ENCODE results near the gene KCNMA1. TPM values are rescaled to one million over a fixed set of nuclear protein-coding genes. Genes with fewer than 3 reads are reported as not detected.

Gene KCNMA1
- total RNA-seq, 1 experiment from 2014 or later: 0.49 TPM

GRCh38 chr10:77197544-77197943, 440.1 kb downstream of the KCNMA1 start:
- H3K27ac ChIP-seq (ENCODE audit: low read depth, low read length): no peak overlapping the region

More at GRCh38 chr10:77197544-77197943, 440.1 kb downstream of the KCNMA1 start:
- Histone ChIP-seq H3K9me2 (ENCODE audit: insufficient read depth) (no peaks in the 10 kb centered on the region), H4K20me1 (ENCODE audit: insufficient read depth) (no peaks in the 10 kb centered on the region), H3K36me3 (ENCODE audit: control insufficient read depth in 1 of 2, insufficient read depth in 2 of 2, low read length in 2 of 2) (no peaks in the 10 kb centered on the region), H3K4me2 (ENCODE audit: low read length) (no peak overlapping the region), H3K4me1 (ENCODE audit: control insufficient read depth in 1 of 2, insufficient read depth in 2 of 2, low read length in 2 of 2) (no peaks in the 10 kb centered on the region), H3K9me3 (ENCODE audit: control insufficient read depth in 1 of 2, insufficient read depth in 1 of 2, low read depth in 1 of 2, low read length in 2 of 2) (no peaks in the 10 kb centered on the region), H3K27me3 (ENCODE audit: insufficient read depth, low read length) (peaks cover 85% of the 10 kb centered on the region), H3K4me3 (replicated peaks in 1 of 2; ENCODE audit: low read depth in 1 of 2, low read length in 2 of 2) (no peak overlapping the region), H3K79me2 (ENCODE audit: insufficient read depth, low read length) (no peaks in the 10 kb centered on the region), H2AFZ (ENCODE audit: low read depth, low read length, poor library complexity, severe bottlenecking) (no peak overlapping the region), H3K9ac (ENCODE audit: low read length) (no peak overlapping the region)
- POLR2A ChIA-PET: no interaction called here
- DNase-seq (ENCODE audit: low read depth, low spot score) (no peak), ATAC-seq (no peak)
- intact Hi-C loops (cut with micrococcal nuclease): no loop called here
- RAD21 ChIA-PET (ENCODE audit: low non-redundant PET in 1 of 2, low total read pairs in 2 of 2, uncharacterized antibody in 2 of 2, unreplicated experiment in 2 of 2): no interaction called here
- TF ChIP-seq EGR1 (IDR thresholded peaks at IDR 0.05; ENCODE audit: low read depth): no peak
- no peak for TF ChIP-seq POLR2AphosphoS5 (IDR thresholded peaks at IDR 0.05; ENCODE audit: low read depth, low read length)
- TF ChIP-seq REST (IDR thresholded peaks at IDR 0.05; ENCODE audit: low read depth): no peak
- no peak for TF ChIP-seq JUND (IDR thresholded peaks at IDR 0.05)
- TF ChIP-seq RAD21 (IDR thresholded peaks at IDR 0.05; ENCODE audit: low read depth): no peak
- BruUV-seq (replicated peaks): no TSS peak
- CTCF ChIA-PET: no interaction called here

All from HCT116 (cell line).